HCT116 (cell line): ENCODE data around the gene CIZ1. TPM values are rescaled to one million over a fixed set of nuclear protein-coding genes. Genes with fewer than 3 reads are reported as not detected.

Source experiments
- ATAC-seq: fragments of 200-7000 bp; cut with Tn5 transposase; 2 replicates; pipeline ENCODE4 v1.9.1; 2020; ENCODE audit warnings: mild to moderate bottlenecking, moderate library complexity
- BruUV-seq: library from RNA; stranded (reverse); fragments of 400-500 nt; replicated peaks from 2 replicates; lab custom pipeline; 2021; lab: Mats Ljungman, UMichigan
- CTCF ChIA-PET: fragments of 300-600 bp; sonication (Branson Sonifier 250); formaldehyde crosslinking; loops from one replicate; lab custom pipeline; 2021; ENCODE audit warnings: antibody characterized with exemption; lab: Charles Lee
- POLR2A ChIA-PET: fragments of 300-600, 350-600 bp; sonication (Branson Sonifier 250); formaldehyde crosslinking; loops from one replicate; lab custom pipeline; 2021; ENCODE audit warnings: antibody characterized with exemption; lab: Charles Lee
- RAD21 ChIA-PET, 2 experiments: fragments of 300-600 bp; sonication (Branson Sonifier 250); formaldehyde crosslinking; loops; one replicate each; lab custom pipeline; 2023; ENCODE audit warnings: low total read pairs in 2 of 2; ENCODE audit not compliant: uncharacterized antibody in 2 of 2, unreplicated experiment in 2 of 2, low non-redundant PET in 1 of 2; lab: Charles Lee
- DNase-seq: peaks from one replicate; pipeline ENCODE4 v3.0.0-alpha.2; 2010; ENCODE audit warnings: low read depth, low spot score
- H2AFZ ChIP-seq: fragments of 200-600 bp; shearing (Covaris generic), sonication (generic); 2 replicates; pipeline ENCODE4 v1.6.1; 2017; ENCODE audit warnings: low read depth, mixed run types, mixed read lengths, antibody characterized with exemption, low read length; ENCODE audit not compliant: poor library complexity, severe bottlenecking
- H3K27ac ChIP-seq: 2 replicates; pipeline ENCODE4 v1.5.1; 2012; ENCODE audit warnings: low read depth, low read length
- H3K27me3 ChIP-seq: fragments of 200-600 bp; sonication (generic); 2 replicates; pipeline ENCODE4 v1.6.1; 2016; ENCODE audit warnings: mixed run types, low read length, mixed read lengths; ENCODE audit not compliant: insufficient read depth
- H3K36me3 ChIP-seq, 2 experiments: fragments of 200-500 bp in 1 of 2; fragments of 200-600 bp in 1 of 2; sonication (Bioruptor generic) in 1 of 2; sonication (generic) in 1 of 2; 2 replicates each; pipeline versions ENCODE4 v1.5.1 to v1.6.1; 2014 to 2016; ENCODE audit warnings: low read length in 2 of 2, inconsistent platforms in 1 of 2, mixed read lengths in 1 of 2, mixed run types in 1 of 2; ENCODE audit not compliant: insufficient read depth in 2 of 2, control insufficient read depth in 1 of 2
- H3K4me1 ChIP-seq, 2 experiments: fragments of 200-600 bp in 1 of 2; sonication (generic) in 1 of 2; 2 replicates each; pipeline versions ENCODE4 v1.5.1 to v1.6.1; 2012 to 2017; ENCODE audit warnings: low read length in 2 of 2, inconsistent platforms in 1 of 2, mild to moderate bottlenecking in 1 of 2, mixed read lengths in 1 of 2, mixed run types in 1 of 2, moderate library complexity in 1 of 2; ENCODE audit not compliant: insufficient read depth in 2 of 2, control insufficient read depth in 1 of 2
- H3K4me2 ChIP-seq: fragments of 200-600 bp; sonication (generic); 2 replicates; pipeline ENCODE4 v1.6.1; 2017; ENCODE audit warnings: mixed run types, low read length, mixed read lengths
- H3K4me3 ChIP-seq, 2 experiments: fragments of 200-600 bp in 1 of 2; sonication (generic) in 1 of 2; replicated peaks in 1 of 2; 2 replicates each; pipeline ENCODE4 v1.5.1; 2011 to 2016; ENCODE audit warnings: low read length in 2 of 2, control low read depth in 1 of 2, low read depth in 1 of 2, mild to moderate bottlenecking in 1 of 2, mixed read lengths in 1 of 2, mixed run types in 1 of 2
- H3K79me2 ChIP-seq: fragments of 200-600 bp; sonication (generic); 2 replicates; pipeline ENCODE4 v1.6.1; 2017; ENCODE audit warnings: mild to moderate bottlenecking, mixed run types, low read length, moderate library complexity, mixed read lengths; ENCODE audit not compliant: insufficient read depth
- H3K9ac ChIP-seq: fragments of 200-600 bp; sonication (generic); 2 replicates; pipeline ENCODE4 v1.6.1; 2016; ENCODE audit warnings: low read length, mixed read lengths
- H3K9me2 ChIP-seq: fragments of 200-600 bp; sonication (generic), shearing (Covaris generic); 2 replicates; pipeline ENCODE4 v1.6.1; 2017; ENCODE audit warnings: mixed run types, mild to moderate bottlenecking, moderate library complexity; ENCODE audit not compliant: insufficient read depth
- H3K9me3 ChIP-seq, 2 experiments: fragments of 200-500 bp in 1 of 2; fragments of 200-600 bp in 1 of 2; sonication (Bioruptor generic) in 1 of 2; sonication (generic) in 1 of 2; 2 replicates each; pipeline ENCODE4 v1.6.1; 2014 to 2017; ENCODE audit warnings: low read length in 2 of 2, mixed read lengths in 2 of 2, inconsistent platforms in 1 of 2, low read depth in 1 of 2, mild to moderate bottlenecking in 1 of 2, mixed run types in 1 of 2, moderate library complexity in 1 of 2; ENCODE audit not compliant: control insufficient read depth in 1 of 2, insufficient read depth in 1 of 2
- H4K20me1 ChIP-seq: fragments of 200-600 bp; sonication (generic), shearing (Covaris generic); 2 replicates; pipeline ENCODE4 v1.6.1; 2017; ENCODE audit warnings: mixed run types, mild to moderate bottlenecking, moderate library complexity; ENCODE audit not compliant: insufficient read depth
- ATF3 ChIP-seq: IDR thresholded peaks from 2 replicates; pipeline ENCODE4 v1.6.1; 2012
- CTCF ChIP-seq, 3 experiments: fragments of 200-600 bp in 1 of 3; sonication (generic) in 1 of 3; IDR thresholded peaks in 2 of 3; conservative IDR thresholded peaks in 1 of 3; 2 replicates each; pipeline ENCODE4 v1.5.1; 2012 to 2017; ENCODE audit warnings: low read depth in 2 of 3, low read length in 2 of 3, antibody characterized with exemption in 1 of 3, borderline replicate concordance in 1 of 3, control low read depth in 1 of 3, mild to moderate bottlenecking in 1 of 3, mixed read lengths in 1 of 3, mixed run types in 1 of 3, moderate library complexity in 1 of 3; ENCODE audit not compliant: insufficient read depth in 1 of 3
- EGR1 ChIP-seq: IDR thresholded peaks from 2 replicates; pipeline ENCODE4 v1.6.1; 2012; ENCODE audit warnings: low read depth
- ELF1 ChIP-seq: IDR thresholded peaks from 2 replicates; pipeline ENCODE4 v1.6.1; 2012; ENCODE audit warnings: low read depth, borderline replicate concordance
- EZH2phosphoT487 ChIP-seq: fragments of 200-600 bp; IDR thresholded peaks from 2 replicates; pipeline ENCODE4 v1.6.1; 2018; ENCODE audit warnings: antibody characterized with exemption, borderline replicate concordance
- FOSL1 ChIP-seq: IDR thresholded peaks from 2 replicates; pipeline ENCODE4 v1.6.1; 2012; ENCODE audit warnings: low read depth
- JUND ChIP-seq: IDR thresholded peaks from 2 replicates; pipeline ENCODE4 v1.6.1; 2012
- MAX ChIP-seq: IDR thresholded peaks from 2 replicates; pipeline ENCODE4 v1.6.1; 2012
- POLR2A ChIP-seq: IDR thresholded peaks from 2 replicates; pipeline ENCODE4 v1.7.0; 2011; ENCODE audit warnings: borderline replicate concordance; ENCODE audit not compliant: insufficient read depth, insufficient read length; ENCODE audit errors: extremely low read depth
- RAD21 ChIP-seq: IDR thresholded peaks from 2 replicates; pipeline ENCODE4 v1.6.1; 2012; ENCODE audit warnings: low read depth, mild to moderate bottlenecking
- REST ChIP-seq: IDR thresholded peaks from 2 replicates; pipeline ENCODE4 v1.6.1; 2012; ENCODE audit warnings: low read depth
- SIN3A ChIP-seq: IDR thresholded peaks from 2 replicates; pipeline ENCODE4 v1.6.1; 2012; ENCODE audit warnings: low read depth
- SP1 ChIP-seq: IDR thresholded peaks from 2 replicates; pipeline ENCODE4 v1.6.1; 2012; ENCODE audit warnings: low read depth
- TCF7L2 ChIP-seq: IDR thresholded peaks from 2 replicates; pipeline ENCODE4 v1.7.0; 2011; ENCODE audit warnings: borderline replicate concordance, inconsistent platforms; ENCODE audit not compliant: insufficient read depth, insufficient read length; ENCODE audit errors: extremely low read depth
- YY1 ChIP-seq: IDR thresholded peaks from 2 replicates; pipeline ENCODE4 v1.6.1; 2011; ENCODE audit warnings: low read length, low read depth, moderate library complexity, mild to moderate bottlenecking; ENCODE audit not compliant: insufficient replicate concordance; ENCODE audit errors: extremely low read depth
- ZFX ChIP-seq: fragments of 450-650 bp; IDR thresholded peaks from 2 replicates; pipeline ENCODE4 v1.6.1; 2017
- ZNF274 ChIP-seq: fragments of 200-500 bp; sonication (Bioruptor generic); IDR thresholded peaks from 2 replicates; pipeline ENCODE4 v1.6.1; 2014; ENCODE audit warnings: mild to moderate bottlenecking, low read depth, low read length, inconsistent platforms
- intact Hi-C: fragments of 100-400 bp; cut with micrococcal nuclease; formaldehyde crosslinking; loops from 2 replicates; pipeline ENCODE4 v1.10.0; 2022
- total RNA-seq: library from RNA; stranded (reverse); gene quantifications from one replicate; pipeline ENCODE4 v1.2.1, GENCODE V29; 2021; ENCODE audit not compliant: unreplicated experiment

The CIZ1 gene
- total RNA-seq, 1 experiment from 2014 or later: 144 TPM

GRCh38 chr9:128169492-128169891 is 21.9 kb downstream of the CIZ1 start:
- H4K20me1 ChIP-seq: no peaks in the 10 kb centered on the region
- ATAC-seq (no peak), DNase-seq (no peak)
- no peaks in the 10 kb centered on the region; a peak in 1 of 4 replicates for H3K4me1 ChIP-seq
- no peaks in the 10 kb centered on the region for H3K9me2 ChIP-seq
- no peak overlapping the region for H3K9ac ChIP-seq
- no peaks in the 10 kb centered on the region for H3K9me3 ChIP-seq
- ChIA-PET CTCF (no interaction called here), RAD21 (no interaction called here), POLR2A (no interaction called here)
- no TSS peak for BruUV-seq
- intact Hi-C loops: no loop called here
- H3K4me3 ChIP-seq: no peak overlapping the region
- H3K4me2 ChIP-seq: no peak overlapping the region
- no peaks in the 10 kb centered on the region for H3K79me2 ChIP-seq
- no peak overlapping the region for H2AFZ ChIP-seq
- H3K36me3 ChIP-seq: peaks cover 16 to 29% of the 10 kb centered on the region in 2 experiments
- no peaks in the 10 kb centered on the region for H3K27me3 ChIP-seq
- H3K27ac ChIP-seq: no peak overlapping the region
- TF ChIP-seq TCF7L2 (no peak), REST (no peak), ATF3 (no peak), CTCF (IDR thresholded peaks at IDR 0.05 in 2 of 3, conservative IDR thresholded peaks at IDR 0.05 in 1 of 3; ENCODE audit: borderline replicate concordance in 1 of 3, insufficient read depth in 1 of 3, low read depth in 2 of 3, low read length in 2 of 3) (no peak), RAD21 (no peak), MAX (no peak), ELF1 (no peak), JUND (no peak), POLR2A (no peak), YY1 (no peak), SP1 (no peak), FOSL1 (no peak), ZNF274 (no peak), EGR1 (no peak), EZH2phosphoT487 (no peak), SIN3A (no peak), ZFX (no peak)
